NCI-H1417 (cell line): ENCODE data around the gene COL12A1.

Experiments used
- DNase-seq, 3 experiments: peaks; one replicate each; lab custom pipeline; 2025; lab: John Stamatoyannopoulos, UW

COL12A1 gene

DNA sequence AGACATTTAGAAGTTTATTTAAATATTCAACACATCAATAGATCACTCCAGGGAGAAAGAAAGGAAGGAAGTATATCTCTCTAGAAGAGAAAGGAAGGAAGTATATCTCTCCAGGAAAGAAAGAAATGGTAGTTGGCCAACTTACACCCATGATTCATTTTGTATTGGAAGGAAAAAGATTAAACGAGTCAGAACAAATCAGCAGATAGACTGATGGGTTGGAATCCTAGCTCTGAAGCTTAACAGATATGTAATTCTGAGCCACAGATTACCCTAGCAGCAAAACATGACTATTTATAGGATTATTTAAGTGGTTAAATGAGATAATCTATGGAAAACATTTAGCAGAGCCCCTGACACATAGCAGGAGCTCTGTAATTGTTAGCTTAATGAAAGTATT lies 27.1 kb downstream of the COL12A1 start:
- DNase-seq: no peak

GRCh38 chr6:75176076-75176582 lies 29.7 kb downstream of the COL12A1 start:
- no peak for DNase-seq

- DNase-seq: no peak
Measured at GRCh38 chr6:75171986-75172385, 33.9 kb downstream of the COL12A1 start.

GRCh38 chr6:75171567-75171966 lies 34.3 kb downstream of the COL12A1 start:
- no peak for DNase-seq

GRCh38 chr6:75170691-75171560 lies 34.9 kb downstream of the COL12A1 start:
- no peak for DNase-seq

DNA sequence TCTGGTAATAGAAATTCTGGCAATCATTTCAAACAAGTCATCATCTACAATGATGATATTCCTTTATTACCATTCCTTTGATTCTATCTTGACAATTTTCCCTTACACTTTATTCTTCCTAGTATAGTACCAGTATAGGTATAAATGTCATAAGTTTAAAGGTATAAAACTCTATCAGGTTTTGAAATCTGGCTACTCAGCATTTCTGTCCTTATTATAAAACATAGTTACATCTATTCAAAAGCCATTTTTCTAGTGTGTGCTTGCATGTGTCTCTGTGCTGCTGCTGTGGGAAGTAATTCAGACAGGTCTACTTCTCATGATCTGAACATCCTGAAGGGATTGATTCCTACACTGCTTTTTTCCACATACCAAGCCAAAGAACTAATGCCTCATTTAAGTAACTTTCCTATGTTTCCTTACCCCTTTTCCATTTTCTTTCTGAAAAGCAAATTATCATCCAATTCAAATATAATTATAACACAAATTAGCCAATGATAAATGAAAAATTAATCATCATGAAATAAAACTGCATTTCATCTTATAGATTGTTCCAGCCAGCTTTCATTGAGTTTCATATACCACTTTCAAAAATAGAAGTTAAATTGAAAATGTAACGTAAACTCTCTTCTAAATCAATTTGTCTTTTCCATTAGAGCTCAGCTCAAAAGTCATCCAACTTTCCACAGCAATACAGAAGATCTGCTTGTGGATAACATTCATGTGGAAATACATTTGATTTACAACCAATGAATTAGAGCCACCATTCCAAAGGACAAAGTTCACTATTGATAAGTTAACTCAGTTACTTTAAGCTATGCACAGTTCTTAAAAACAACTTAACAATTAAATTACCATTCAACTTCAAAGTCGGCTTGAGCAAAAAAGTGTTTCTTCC lies 35.9 kb downstream of the COL12A1 start:
- no peak for DNase-seq

DNA sequence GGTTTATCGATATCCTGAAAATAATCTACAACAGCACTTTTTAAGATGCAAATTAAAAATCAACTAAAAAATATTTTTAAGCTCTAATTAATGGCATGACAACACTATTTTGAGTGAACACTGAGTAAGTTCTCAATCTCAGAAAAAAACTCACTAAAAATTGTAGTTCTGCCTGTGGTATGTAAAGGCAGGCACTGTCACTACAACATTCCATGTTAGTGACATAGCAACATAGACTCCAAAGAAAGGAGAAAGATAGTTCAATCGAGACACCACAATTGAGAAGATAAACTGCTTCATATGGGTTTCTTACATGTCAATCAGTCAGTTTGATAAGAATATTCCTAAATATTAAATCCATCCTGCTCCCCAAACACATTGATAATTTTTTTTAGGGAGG lies 38.0 kb downstream of the COL12A1 start:
- no peak for DNase-seq

DNA sequence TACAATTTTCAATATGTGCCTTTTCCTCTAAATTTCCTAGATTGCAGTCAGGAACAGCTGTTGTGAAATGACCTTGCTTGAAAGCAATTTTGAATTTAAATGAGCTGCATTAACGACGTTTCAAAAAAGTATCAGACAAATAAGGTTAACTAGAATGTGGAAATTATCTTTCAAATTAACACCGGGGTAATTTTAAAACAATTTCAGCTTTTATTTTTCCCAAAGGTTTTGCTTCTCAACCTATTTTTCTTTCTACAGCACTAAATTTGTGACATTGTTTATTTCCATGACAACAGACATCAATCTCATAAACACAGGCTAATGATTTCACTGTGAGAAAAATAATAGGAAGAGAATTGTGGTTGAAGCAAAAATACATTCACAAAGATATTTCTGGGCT lies 38.5 kb downstream of the COL12A1 start:
- no peak for DNase-seq

DNA sequence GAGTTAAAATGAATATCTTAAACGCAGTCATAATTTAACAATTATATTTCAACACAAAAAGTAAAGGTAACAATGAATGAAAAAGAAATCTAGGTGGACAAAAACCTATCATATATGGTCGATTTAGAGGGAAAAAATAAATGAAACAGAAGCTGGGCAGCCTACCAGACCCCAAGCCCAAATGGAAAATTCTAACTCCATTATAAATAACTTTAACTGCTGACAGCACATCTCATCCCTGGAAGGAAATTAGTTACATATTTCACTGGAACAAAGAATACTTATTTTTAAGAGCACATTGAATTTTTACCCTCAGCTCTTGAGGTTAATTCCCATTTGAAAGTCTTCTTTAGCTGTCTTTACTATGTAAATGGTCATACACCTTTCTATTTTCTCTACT lies 39.1 kb downstream of the COL12A1 start:
- DNase-seq: no peak

DNA sequence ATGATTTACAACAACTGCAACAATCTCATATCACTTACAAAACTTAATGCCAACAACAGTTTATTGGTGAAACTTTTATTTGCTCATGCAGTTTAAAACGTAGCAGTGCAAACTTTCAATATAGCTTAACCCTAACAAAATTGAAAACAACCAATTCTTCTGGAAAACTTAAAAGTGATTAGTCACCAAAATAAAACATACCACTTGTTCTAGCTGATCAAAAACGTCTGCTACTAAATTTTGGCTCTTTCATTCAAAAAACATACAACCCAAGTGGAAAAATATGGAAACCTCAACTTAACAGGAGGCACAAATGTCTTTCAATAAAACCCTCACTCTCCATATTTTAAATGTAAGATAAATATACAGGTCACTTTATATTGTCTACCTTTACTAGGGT lies 39.6 kb downstream of the COL12A1 start:
- DNase-seq: no peak

GRCh38 chr6:75158176-75158575 lies 47.7 kb downstream of the COL12A1 start:
- DNase-seq: no peak

DNA sequence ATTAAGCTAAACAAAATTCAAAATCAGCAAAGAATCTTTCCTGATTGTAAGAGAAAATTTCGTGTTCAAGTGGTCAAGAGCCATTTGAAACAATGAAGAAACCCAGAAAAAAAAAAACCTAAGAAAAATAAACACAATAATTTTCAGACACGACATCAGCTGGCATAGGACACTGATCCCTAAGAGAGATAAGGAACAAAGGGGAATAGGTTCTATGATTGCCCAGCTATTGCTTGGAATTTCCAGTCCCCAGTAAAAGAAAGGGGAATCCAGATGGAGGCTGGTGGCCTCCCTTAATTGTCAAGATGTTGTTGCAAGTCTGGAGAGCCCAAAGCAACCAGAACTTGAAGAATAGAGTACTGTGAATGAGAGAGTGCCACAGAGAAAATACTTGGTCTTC lies 48.5 kb downstream of the COL12A1 start:
- DNase-seq: no peak

DNA sequence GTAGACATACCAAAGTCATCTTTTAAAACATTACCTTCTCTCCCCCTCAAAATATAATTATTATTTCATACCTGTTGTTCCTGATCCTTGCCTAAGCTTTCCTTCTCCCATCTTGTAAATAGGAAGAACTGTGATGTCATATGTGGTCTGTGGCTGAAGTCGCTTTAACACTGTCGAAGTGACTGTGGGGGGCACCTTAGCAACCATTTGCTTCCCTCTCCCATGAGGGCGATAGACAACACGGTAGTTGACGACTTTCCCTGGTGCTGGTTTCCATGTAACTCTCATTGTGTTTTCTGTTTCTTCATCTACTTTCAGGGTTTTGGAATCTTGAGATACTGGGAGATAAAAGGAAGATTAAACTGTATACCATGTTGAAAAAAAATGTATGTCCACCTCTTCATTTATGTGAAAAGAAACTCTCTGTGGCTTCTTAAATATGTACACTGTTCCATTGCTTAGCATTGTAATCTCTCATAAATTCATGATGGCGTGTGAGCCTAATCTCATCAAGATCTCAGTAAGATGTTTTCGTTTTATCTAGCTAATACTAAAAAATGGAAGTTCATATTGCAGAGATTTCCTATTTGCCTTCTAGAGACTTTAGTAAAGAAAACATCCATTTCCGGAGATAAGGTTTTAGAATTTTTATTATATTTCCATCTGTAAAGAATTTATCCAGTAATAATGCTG lies 49.5 kb downstream of the COL12A1 start:
- DNase-seq: no peak

DNA sequence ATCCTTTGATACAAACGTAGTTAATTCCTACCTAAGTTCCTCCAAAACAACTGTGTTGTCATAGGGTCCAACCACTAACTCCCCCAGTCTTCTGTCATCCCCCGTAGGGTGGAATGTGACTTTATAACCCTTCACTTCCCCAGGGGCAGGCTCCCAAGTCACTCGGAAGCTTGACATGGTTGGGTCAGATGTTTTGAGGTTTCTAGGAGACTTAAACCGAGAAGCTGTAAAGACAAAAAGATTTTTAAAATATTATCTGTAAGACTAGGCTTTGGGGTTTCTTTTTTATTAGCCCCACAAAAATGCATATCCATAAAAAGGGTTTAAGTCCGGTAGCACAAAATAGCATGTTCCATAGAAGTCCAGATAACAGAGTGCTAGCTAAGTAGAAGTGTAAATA lies 50.2 kb downstream of the COL12A1 start:
- no peak for DNase-seq

- DNase-seq: no peak
Measured at GRCh38 chr6:75154973-75155372, 50.9 kb downstream of the COL12A1 start.

GRCh38 chr6:75150685-75151412 lies 55.0 kb downstream of the COL12A1 start:
- DNase-seq: no peak

DNA sequence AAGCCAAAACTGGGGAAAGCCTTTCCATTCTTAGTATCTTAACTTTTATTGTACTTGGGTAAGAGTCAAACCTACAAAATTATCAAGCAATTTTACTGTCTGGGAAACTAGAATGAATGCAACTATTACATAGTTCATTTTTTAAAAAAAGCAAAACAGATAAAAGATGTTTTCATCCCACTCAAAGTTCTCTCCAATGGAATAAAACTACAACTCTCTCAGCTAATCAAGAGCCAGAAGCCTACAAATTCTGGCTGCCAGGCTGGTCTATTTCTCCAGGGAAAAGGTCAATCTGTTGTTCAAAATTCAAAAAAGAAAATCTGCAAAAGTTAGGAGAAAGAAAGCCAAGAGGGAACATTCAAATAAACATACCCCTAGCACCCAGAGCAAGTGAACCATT lies 56.2 kb downstream of the COL12A1 start:
- DNase-seq: no peak

DNA sequence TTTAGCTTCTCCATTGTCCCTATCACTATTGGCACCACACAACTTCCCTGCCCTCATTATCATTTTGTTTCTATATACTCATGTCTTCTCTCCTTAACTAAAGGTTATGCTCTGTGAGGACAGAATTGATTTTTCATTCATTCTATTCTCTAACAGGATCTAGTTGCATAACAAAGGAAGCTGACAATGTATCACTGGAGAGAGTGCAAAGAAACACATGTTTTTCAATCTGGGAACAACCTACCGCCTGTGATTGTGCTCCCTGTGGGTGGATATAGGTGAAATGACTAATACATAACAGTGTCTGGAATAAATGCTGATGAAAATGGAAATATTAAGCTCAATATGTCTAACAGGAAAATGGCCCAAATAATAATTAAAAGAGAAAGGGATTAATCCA lies 56.6 kb downstream of the COL12A1 start:
- DNase-seq: no peak

GRCh38 chr6:75147512-75147911 lies 58.3 kb downstream of the COL12A1 start:
- no peak for DNase-seq

- DNase-seq: no peak
Measured at GRCh38 chr6:75145976-75146375, 59.9 kb downstream of the COL12A1 start.

DNA sequence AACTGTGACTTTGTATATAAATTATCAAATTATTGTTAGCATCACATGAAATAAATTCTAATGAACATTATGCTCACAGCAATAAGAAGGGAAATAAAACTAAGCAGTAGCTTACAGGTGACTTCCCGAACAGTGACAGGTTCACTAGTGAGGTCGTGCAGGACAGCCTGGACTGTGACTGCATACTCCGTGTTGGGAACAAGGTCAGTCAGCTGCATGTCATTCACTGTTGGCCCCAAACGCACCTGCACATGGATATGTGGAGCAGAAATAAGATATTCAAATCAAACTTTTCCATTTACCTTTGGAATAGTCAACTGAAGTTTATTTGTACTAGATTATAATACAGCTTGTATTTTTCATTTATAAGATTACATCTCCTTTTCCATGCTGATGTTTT lies 60.6 kb downstream of the COL12A1 start:
- no peak for DNase-seq

DNA sequence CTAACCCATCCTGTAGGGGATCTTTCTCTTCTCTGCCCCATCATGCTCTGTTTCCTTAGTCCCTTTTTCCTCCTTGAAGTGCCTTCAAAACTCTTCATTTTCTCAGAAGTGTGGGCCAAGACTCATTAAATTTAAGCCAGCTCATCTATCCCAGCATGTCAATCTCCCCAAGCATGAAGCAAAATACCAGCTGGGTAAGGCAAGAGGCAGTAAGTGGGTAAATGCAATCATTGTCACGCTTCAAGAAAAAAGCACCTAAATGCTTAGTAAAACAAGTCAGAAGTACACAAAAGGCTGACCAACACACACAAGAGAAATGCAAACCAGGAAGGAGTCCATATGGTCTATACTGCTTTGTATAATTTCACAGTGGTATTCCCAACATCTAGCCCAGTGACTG lies 61.5 kb downstream of the COL12A1 start:
- DNase-seq: peak in 1 of 3 experiments; percentile 17
